Hematopoietic multipotent progenitor cell treated with erythropoietin and hydrocortisone succinate and interleukin-3 and kit ligand, for 17 days (in vitro differentiated cells): ENCODE results near the gene TRIM51G.
"Not testable (repeated sequence)": the region's sequence is repeated elsewhere in the genome, so short reads cannot be mapped to it uniquely, and the experiment has no call there.

Experiments
- DNase-seq: peaks from one replicate; pipeline ENCODE4 v3.0.0-alpha.2; 2015; ENCODE audit warnings: low spot score

The TRIM51G gene, protein sequence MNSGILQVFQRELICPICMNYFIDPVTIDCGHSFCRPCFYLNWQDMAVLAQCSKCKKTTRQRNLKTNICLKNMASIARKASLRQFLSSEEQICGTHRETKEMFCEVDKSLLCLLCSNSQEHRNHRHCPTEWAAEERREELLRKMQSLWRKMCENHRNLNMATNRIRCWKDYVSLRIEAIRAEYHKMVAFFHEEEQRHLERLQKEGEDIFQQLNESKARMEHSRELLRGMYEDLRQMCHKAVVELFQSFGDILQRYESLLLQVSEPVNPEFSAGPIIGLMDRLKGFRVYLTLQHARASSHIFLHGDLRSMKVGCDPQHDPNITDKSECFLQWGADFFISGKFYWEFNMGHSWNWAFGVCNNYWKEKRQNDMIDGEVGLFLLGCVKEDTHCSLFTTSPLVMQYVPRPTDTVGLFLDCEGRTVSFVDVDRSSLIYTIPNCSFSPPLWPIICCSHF

DNA sequence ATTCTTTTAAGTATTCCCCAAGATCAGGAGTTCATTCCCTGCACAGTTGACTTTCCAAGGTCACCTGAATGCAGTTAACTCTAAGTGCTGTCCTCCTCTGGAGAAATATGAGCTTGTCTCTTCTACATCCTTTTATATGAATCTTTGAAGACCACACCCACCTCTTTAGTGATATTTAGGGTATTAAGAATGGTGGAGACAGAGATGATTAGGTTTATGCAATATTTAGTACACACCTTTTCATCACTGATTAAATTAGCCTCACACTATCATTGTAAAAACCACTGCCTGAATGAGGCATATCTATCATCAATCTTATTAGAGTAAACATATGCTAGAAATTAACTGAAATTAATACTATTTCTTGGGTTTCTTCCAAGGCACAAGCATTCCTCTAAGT is at the start of gene TRIM51G:
Gene TRIM51G (minus strand): TSS at position 101 of the 400 bp plus-strand sequence. CDS start 2,190 bp downstream, outside the sequence.
- DNase-seq = not testable (repeated sequence)

DNA sequence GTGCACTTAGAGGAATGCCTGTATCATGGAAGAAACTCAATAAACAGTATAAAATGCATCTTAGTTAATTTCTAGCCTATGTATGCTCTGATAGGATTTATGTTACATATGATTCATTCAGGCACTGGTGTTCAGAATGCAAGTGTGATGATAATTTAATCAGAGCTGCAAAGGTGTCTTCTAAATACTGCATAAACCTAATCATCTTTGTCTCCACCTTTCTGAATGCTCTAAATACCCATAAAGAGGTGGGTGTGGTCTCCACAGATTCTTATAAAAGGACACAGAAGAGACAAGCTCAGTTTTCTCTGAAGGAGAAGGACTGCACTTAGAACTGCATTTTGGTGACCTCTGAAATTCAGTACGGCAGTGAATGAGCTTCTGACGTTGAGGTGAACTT is 44.8 kb upstream of the TRIM51G start, which contains the start of gene TRIM49B:
Gene TRIM49B (plus strand): TSS at position 301 of the 400 bp plus-strand sequence. CDS start 2,777 bp downstream, outside the sequence.
- not testable (repeated sequence) for DNase-seq

- not testable (repeated sequence) for DNase-seq
These were observed 15.1 kb downstream of the TRIM51G start for GRCh38 chr11:48968592-48968991.

- DNase-seq = not testable (repeated sequence)
These were observed 28.2 kb downstream of the TRIM51G start for GRCh38 chr11:48955315-48956049.

DNA sequence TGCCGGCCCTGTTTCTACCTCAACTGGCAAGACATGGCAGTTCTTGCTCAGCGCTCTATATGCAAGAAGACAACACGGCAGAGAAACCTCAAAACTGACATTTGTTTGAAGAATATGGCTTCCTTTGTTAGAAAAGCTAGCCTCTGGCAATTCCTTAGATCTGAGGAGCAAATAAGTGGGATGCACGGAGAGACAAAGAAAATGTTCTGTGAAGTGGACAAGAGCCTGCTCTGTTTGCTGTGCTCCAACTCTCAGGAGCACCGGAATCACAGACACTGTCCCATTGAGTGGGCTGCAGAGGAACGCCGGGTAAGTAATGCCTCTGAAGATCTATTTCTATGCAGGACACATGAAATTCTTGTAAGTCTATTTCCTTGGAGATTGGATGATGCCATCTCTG is 37.9 kb downstream of the TRIM51G start:
- DNase-seq = not testable (repeated sequence)
